ENCODE measurements around the gene PODXL2.

Gene PODXL2

GRCh38 chr3:127656906-127657305 is 27.9 kb downstream of the PODXL2 start:
- no peak for DNase-seq (ENCODE audit: low read depth)
- no peak for TF ChIP-seq CTCF (IDR thresholded peaks at IDR 0.05; ENCODE audit: insufficient read depth, low read depth, low read length, missing control alignments)
- no peak overlapping the region for H3K4me3 ChIP-seq (ENCODE audit: low read depth, low read length)

- no peak for DNase-seq (ENCODE audit: low read depth)
These were observed 29.2 kb downstream of the PODXL2 start for GRCh38 chr3:127658234-127658633.

GRCh38 chr3:127660621-127661251 is 31.8 kb downstream of the PODXL2 start:
- no peak for TF ChIP-seq CTCF (IDR thresholded peaks at IDR 0.05; ENCODE audit: insufficient read depth, low read depth, low read length, missing control alignments)
- no peak for DNase-seq (ENCODE audit: low read depth)
- no peak overlapping the region for H3K4me3 ChIP-seq (ENCODE audit: low read depth, low read length)

More at GRCh38 chr3:127658234-127658633, 29.2 kb downstream of the PODXL2 start:
- no peak for TF ChIP-seq CTCF (IDR thresholded peaks at IDR 0.05; ENCODE audit: insufficient read depth, low read depth, low read length, missing control alignments)
- H3K4me3 ChIP-seq (ENCODE audit: low read depth, low read length), result no peak overlapping the region

GRCh38 chr3:127661600-127661999 is 32.6 kb downstream of the PODXL2 start:
- no peak for DNase-seq (ENCODE audit: low read depth)
- no peak overlapping the region for H3K4me3 ChIP-seq (ENCODE audit: low read depth, low read length)
- TF ChIP-seq CTCF (IDR thresholded peaks at IDR 0.05; ENCODE audit: insufficient read depth, low read depth, low read length, missing control alignments), result no peak

- no peak for DNase-seq (ENCODE audit: low read depth)
- no peak for TF ChIP-seq CTCF (IDR thresholded peaks at IDR 0.05; ENCODE audit: insufficient read depth, low read depth, low read length, missing control alignments)
- no peak overlapping the region for H3K4me3 ChIP-seq (ENCODE audit: low read depth, low read length)
These were observed 33.0 kb downstream of the PODXL2 start for GRCh38 chr3:127662001-127662469.

- no peak for TF ChIP-seq CTCF (IDR thresholded peaks at IDR 0.05; ENCODE audit: insufficient read depth, low read depth, low read length, missing control alignments)
- H3K4me3 ChIP-seq (ENCODE audit: low read depth, low read length), result no peak overlapping the region
- no peak for DNase-seq (ENCODE audit: low read depth)
These were observed 34.2 kb downstream of the PODXL2 start for GRCh38 chr3:127663151-127663550.

GRCh38 chr3:127665165-127665564 is 36.2 kb downstream of the PODXL2 start:
- DNase-seq (ENCODE audit: low read depth), result no peak
- H3K4me3 ChIP-seq (ENCODE audit: low read depth, low read length), result no peak overlapping the region
- TF ChIP-seq CTCF (IDR thresholded peaks at IDR 0.05; ENCODE audit: insufficient read depth, low read depth, low read length, missing control alignments), result no peak
